ENCODE results near the gene LRRC36. TPM values are rescaled to one million over a fixed set of nuclear protein-coding genes. Genes with fewer than 3 reads are reported as not detected.
"Not testable (repeated sequence)": the region's sequence is repeated elsewhere in the genome, so short reads cannot be mapped to it uniquely, and the experiment has no call there.

The LRRC36 gene
- total RNA-seq, 8 experiments from 2014 or later: 0.43 to 1.5 (median 1.0) TPM; not detected in 4

- Histone ChIP-seq H3K4me3 (no peak overlapping the region), H3K27ac (no peak overlapping the region), H3K4me1 (replicated peaks in 1 of 2) (peaks cover 0 to 11% of the 10 kb centered on the region in 2 donors)
- in situ Hi-C loops (cut with MboI; ENCODE audit: low pct_unique_long_range_greater_than_20kb in 2 of 9, low sequenced_read_pairs in 9 of 9, unreplicated experiment in 9 of 9): no loop called here
- no peak for ATAC-seq (replicated peaks in 6 of 8)
These were observed 38.1 kb downstream of the LRRC36 start for GRCh38 chr16:67364600-67365235.

- in situ Hi-C loops (cut with MboI; ENCODE audit: low pct_unique_long_range_greater_than_20kb in 2 of 9, low sequenced_read_pairs in 9 of 9, unreplicated experiment in 9 of 9): no loop called here
- WGBS, 10 experiments: 31 to 100% (median 77%) methylated on average over 1 to 4 of the region's 4 CpGs
- H3K4me3 ChIP-seq: no peak overlapping the region
- H3K4me1 ChIP-seq (replicated peaks in 1 of 2): no peaks in the 10 kb centered on the region
- ATAC-seq (replicated peaks in 6 of 8): peak in 1 of 8 experiments; percentile 42
- H3K27ac ChIP-seq: no peak overlapping the region
These were observed 44.0 kb downstream of the LRRC36 start for GRCh38 chr16:67370661-67371060.

GRCh38 chr16:67372664-67373063 lies 46.0 kb downstream of the LRRC36 start:
- in situ Hi-C loops (cut with MboI; ENCODE audit: low pct_unique_long_range_greater_than_20kb in 2 of 9, low sequenced_read_pairs in 9 of 9, unreplicated experiment in 9 of 9): no loop called here
- Histone ChIP-seq H3K4me3 (no peak overlapping the region), H3K27ac (no peak overlapping the region), H3K4me1 (replicated peaks in 1 of 2) (no peaks in the 10 kb centered on the region)
- ATAC-seq (replicated peaks in 6 of 8): peak in 4 of 8 experiments; percentile 26 to 54 (median 44)

- ATAC-seq (replicated peaks in 6 of 8); in situ Hi-C loops (cut with MboI; ENCODE audit: low pct_unique_long_range_greater_than_20kb in 2 of 9, low sequenced_read_pairs in 9 of 9, unreplicated experiment in 9 of 9); H3K4me1 ChIP-seq (replicated peaks in 1 of 2); H3K27ac ChIP-seq; H3K4me3 ChIP-seq: not testable (repeated sequence)
- 0 to 93% (median 86%) methylated on average over 1 to 11 of the region's 11 CpGs for WGBS, 10 experiments
These were observed 49.4 kb downstream of the LRRC36 start for GRCh38 chr16:67376012-67376411.

GRCh38 chr16:67378642-67379041 lies 52.0 kb downstream of the LRRC36 start:
- Histone ChIP-seq H3K4me3 (no peak overlapping the region), H3K4me1 (replicated peaks in 1 of 2) (peaks cover 2 to 6% of the 10 kb centered on the region in 2 donors), H3K27ac (no peak overlapping the region)
- WGBS, 10 experiments: 0 to 60% (median 40%) methylated on average over 1 of the region's 1 CpG; no CpG with 5 or more reads in 2 of the 10 experiments
- peak in 1 of 8 experiments; percentile 17 for ATAC-seq (replicated peaks in 6 of 8)
- in situ Hi-C loops (cut with MboI; ENCODE audit: low pct_unique_long_range_greater_than_20kb in 2 of 9, low sequenced_read_pairs in 9 of 9, unreplicated experiment in 9 of 9): no loop called here

GRCh38 chr16:67383284-67383683 lies 56.7 kb downstream of the LRRC36 start:
- peaks cover 11 to 13% of the 10 kb centered on the region in 2 donors for H3K4me1 ChIP-seq (replicated peaks in 1 of 2)
- H3K4me3 ChIP-seq: no peak overlapping the region
- WGBS, 10 experiments: 8 to 94% (median 62%) methylated on average over 1 to 3 of the region's 3 CpGs; no CpG with 5 or more reads in 1 of the 10 experiments
- H3K27ac ChIP-seq: no peak overlapping the region
- peak in 2 of 8 experiments; percentile 46 to 52 for ATAC-seq (replicated peaks in 6 of 8)
- in situ Hi-C loops (cut with MboI; ENCODE audit: low pct_unique_long_range_greater_than_20kb in 2 of 9, low sequenced_read_pairs in 9 of 9, unreplicated experiment in 9 of 9): no loop called here

GRCh38 chr16:67384778-67385510 lies 58.3 kb downstream of the LRRC36 start:
- 53 to 100% (median 83%) methylated on average over 2 to 7 of the region's 8 CpGs for WGBS, 10 experiments
- Histone ChIP-seq H3K4me3 (no peak overlapping the region), H3K27ac (no peak overlapping the region), H3K4me1 (replicated peaks in 1 of 2) (peaks cover 8 to 13% of the 10 kb centered on the region in 2 donors)
- peak in 1 of 8 experiments; percentile 28 for ATAC-seq (replicated peaks in 6 of 8)
- in situ Hi-C loops (cut with MboI; ENCODE audit: low pct_unique_long_range_greater_than_20kb in 2 of 9, low sequenced_read_pairs in 9 of 9, unreplicated experiment in 9 of 9): no loop called here

GRCh38 chr16:67386861-67387455 lies 60.3 kb downstream of the LRRC36 start:
- WGBS, 10 experiments: 44 to 100% (median 83%) methylated on average over 1 to 5 of the region's 5 CpGs; no CpG with 5 or more reads in 5 of the 10 experiments
- no peak for ATAC-seq (replicated peaks in 6 of 8)
- Histone ChIP-seq H3K4me3 (no peak overlapping the region), H3K27ac (no peak overlapping the region), H3K4me1 (replicated peaks in 1 of 2) (peaks cover 19 to 23% of the 10 kb centered on the region in 2 donors)
- in situ Hi-C loops (cut with MboI; ENCODE audit: low pct_unique_long_range_greater_than_20kb in 2 of 9, low sequenced_read_pairs in 9 of 9, unreplicated experiment in 9 of 9): no loop called here

GRCh38 chr16:67387479-67388079 lies 61.0 kb downstream of the LRRC36 start:
- H3K4me1 ChIP-seq (replicated peaks in 1 of 2): peaks cover 25 to 29% of the 10 kb centered on the region in 2 donors

GRCh38 chr16:67388191-67388590 lies 61.6 kb downstream of the LRRC36 start:
- no peak for ATAC-seq (replicated peaks in 6 of 8)
- 90 to 96% (median 94%) methylated on average over 3 to 4 of the region's 8 CpGs; no CpG with 5 or more reads in 6 of the 10 experiments for WGBS, 10 experiments
- Histone ChIP-seq H3K4me1 (replicated peaks in 1 of 2) (peaks cover 29 to 30% of the 10 kb centered on the region in 2 donors), H3K27ac (no peak overlapping the region), H3K4me3 (no peak overlapping the region)
- in situ Hi-C loops (cut with MboI; ENCODE audit: low pct_unique_long_range_greater_than_20kb in 2 of 9, low sequenced_read_pairs in 9 of 9, unreplicated experiment in 9 of 9): no loop called here

More at GRCh38 chr16:67387479-67388079, 61.0 kb downstream of the LRRC36 start:
- no peak overlapping the region for H3K4me3 ChIP-seq
- no peak for ATAC-seq (replicated peaks in 6 of 8)
- in situ Hi-C loops (cut with MboI; ENCODE audit: low pct_unique_long_range_greater_than_20kb in 2 of 9, low sequenced_read_pairs in 9 of 9, unreplicated experiment in 9 of 9): no loop called here
- no peak overlapping the region for H3K27ac ChIP-seq
- WGBS, 10 experiments: 17 to 100% (median 68%) methylated on average over 1 to 4 of the region's 8 CpGs; no CpG with 5 or more reads in 2 of the 10 experiments

- no peak overlapping the region for H3K27ac ChIP-seq
- no peak for ATAC-seq (replicated peaks in 6 of 8)
- no peak overlapping the region for H3K4me3 ChIP-seq
- peaks cover 28 to 32% of the 10 kb centered on the region in 2 donors for H3K4me1 ChIP-seq (replicated peaks in 1 of 2)
- WGBS, 10 experiments: 83 to 100% (median 92%) methylated on average over 1 to 2 of the region's 2 CpGs; no CpG with 5 or more reads in 7 of the 10 experiments
- in situ Hi-C loops (cut with MboI; ENCODE audit: low pct_unique_long_range_greater_than_20kb in 2 of 9, low sequenced_read_pairs in 9 of 9, unreplicated experiment in 9 of 9): no loop called here
These were observed 62.0 kb downstream of the LRRC36 start for GRCh38 chr16:67388591-67388990.

GRCh38 chr16:67389911-67390815 lies 63.5 kb downstream of the LRRC36 start:
- no peak overlapping the region for H3K4me3 ChIP-seq
- peaks cover 33 to 47% of the 10 kb centered on the region in 2 donors for H3K4me1 ChIP-seq (replicated peaks in 1 of 2)
- ATAC-seq (replicated peaks in 6 of 8): no peak
- 76 to 100% (median 93%) methylated on average over 2 to 12 of the region's 27 CpGs; no CpG with 5 or more reads in 3 of the 10 experiments for WGBS, 10 experiments
- no peak overlapping the region for H3K27ac ChIP-seq
- in situ Hi-C loops (cut with MboI; ENCODE audit: low pct_unique_long_range_greater_than_20kb in 2 of 9, low sequenced_read_pairs in 9 of 9, unreplicated experiment in 9 of 9): no loop called here

Measured in motor neuron (in vitro differentiated cells).